ENCODE data around the gene DAG1.

The DAG1 gene

DNA sequence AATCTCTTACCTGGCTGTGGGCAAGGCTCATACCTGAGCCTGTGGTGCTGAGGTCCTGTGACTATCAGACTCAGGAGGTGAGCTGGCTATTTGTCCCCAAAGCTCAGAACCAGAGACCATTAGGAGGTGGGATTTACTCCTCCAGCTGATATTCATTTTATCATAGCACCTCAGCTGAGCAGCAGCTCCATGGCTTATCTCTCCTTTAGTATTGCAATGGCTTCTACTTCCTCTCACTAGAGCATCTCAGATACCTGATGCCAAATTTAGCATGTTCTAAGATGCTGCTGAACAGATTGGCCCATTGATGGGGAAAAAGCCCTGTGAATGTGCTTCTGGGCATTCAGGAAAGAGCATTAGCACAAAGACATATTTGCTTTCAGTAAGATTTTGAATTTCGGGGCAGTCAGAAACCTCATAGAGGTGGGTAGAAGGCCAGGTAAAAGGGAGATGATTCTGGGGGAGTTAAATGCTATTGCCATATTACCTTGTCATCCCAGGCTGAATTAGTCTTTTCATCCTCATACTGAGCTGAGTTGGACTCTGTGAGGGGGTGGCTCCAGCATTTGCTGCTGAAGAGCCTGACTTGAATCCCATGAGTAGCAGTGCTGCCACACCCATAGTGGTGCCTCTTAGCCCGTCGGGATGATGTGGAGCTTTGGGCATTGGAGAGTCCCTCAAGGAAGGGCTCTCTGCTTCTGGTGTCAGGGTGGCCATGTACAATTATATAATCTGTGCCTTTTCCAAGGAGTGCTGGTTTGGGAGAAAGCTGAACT, 86.6 kb downstream of the DAG1 start:
- no peak for DNase-seq

DNA sequence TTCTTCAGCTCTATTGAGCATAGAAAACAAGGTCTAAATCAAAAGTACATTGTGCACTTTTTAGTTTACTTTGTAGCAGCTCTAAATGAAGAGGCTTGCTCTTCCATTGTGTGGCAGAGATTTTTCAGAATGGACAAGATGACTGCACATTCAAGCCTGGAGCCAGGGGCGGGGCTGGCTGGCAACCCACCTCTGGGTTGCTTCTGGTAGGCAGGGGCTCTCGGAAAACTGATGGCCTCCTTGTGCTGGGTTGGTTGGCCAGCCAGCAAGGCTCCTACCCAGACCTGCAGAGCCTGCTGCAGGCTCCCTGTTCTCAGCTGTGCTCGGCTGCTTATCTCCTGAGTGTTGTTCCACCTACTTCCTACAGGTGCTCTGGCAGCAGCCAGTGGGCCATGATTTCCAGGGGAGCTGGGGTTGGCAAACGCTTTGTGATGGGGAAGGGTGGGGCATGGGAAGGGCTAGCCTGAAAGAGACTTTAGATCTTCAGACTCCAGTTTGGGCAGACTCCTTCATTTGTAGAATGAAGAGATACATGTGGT, 93.0 kb downstream of the DAG1 start:
- no peak for DNase-seq

DNA sequence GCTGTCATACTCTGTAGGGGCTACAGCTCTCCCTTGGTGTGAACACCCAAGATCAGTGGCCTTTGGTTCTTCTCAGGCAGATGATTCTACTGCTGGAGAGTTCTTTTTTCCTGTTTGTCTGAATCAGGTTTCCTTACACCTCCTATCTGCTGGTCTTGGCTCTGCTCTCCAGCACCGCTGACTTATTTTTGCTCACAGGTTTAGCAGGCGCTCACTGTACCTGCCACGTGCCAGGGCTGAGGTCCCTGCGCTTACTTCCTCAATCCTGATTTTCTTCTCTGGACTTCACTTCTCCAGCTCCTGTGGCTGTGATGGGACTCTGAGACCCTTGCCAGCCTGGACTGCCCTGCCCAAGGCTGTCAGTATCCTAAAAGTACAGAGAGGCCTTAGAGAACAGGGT, 93.7 kb downstream of the DAG1 start:
- DNase-seq, result no peak

DNA sequence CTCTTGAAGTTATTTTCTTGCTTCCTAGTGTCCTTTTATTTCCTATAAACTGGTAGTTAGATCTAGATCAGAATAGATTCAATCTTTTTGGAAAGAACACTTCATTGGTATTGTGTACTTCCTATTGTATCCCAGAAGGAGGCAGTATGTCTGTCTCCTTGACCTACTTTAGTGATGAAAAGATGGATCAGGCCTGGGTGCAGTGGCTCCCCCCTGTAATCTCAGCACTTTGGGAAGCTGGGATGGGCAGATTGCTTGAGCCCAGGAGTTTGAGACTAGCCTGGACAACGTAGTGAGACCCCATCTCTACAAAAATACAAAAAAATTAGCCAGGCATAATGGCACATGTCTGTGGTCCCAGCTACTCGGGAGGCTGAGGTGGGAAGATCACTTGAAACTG, 96.2 kb downstream of the DAG1 start:
- no peak for DNase-seq

DNA sequence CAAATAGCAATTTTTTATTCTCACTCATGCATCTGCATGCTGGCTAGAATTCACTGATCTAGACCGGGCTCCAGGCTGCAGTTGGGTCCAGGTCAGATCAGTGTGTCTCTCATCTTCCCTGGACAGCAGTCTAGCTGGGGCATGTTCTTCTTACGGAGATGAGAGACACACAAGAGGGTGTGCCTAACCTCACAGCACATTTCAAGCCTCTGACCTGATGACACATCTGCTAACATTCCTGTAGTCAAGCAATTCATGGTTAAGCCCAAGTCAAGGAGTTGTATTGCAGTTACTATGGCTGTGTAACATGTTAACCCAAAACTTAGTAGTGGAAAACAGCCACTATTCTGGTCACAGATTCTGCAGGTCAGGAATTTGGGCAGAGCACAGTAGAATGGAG, 97.3 kb downstream of the DAG1 start:
- no peak for DNase-seq

DNA sequence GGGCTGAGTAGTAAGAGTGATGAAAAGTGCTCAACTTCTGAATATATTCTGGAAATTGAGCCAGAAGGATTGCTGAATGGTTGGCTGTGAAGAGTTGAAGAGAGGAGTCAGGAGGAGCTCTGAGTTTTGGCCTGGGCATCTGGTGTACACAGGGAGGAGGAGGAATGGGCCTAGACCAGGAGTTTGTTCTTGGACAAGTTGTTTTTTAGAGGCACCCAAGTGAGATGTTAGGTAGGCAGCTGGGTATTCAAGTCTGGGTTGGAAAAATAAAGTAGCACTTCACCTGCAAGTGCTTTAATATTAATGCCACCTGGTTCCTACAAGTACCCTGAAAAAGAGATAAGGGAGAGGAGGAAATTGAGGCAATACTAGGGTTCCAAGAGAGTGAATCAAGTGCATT, 98.9 kb downstream of the DAG1 start:
- no peak for DNase-seq

DNA sequence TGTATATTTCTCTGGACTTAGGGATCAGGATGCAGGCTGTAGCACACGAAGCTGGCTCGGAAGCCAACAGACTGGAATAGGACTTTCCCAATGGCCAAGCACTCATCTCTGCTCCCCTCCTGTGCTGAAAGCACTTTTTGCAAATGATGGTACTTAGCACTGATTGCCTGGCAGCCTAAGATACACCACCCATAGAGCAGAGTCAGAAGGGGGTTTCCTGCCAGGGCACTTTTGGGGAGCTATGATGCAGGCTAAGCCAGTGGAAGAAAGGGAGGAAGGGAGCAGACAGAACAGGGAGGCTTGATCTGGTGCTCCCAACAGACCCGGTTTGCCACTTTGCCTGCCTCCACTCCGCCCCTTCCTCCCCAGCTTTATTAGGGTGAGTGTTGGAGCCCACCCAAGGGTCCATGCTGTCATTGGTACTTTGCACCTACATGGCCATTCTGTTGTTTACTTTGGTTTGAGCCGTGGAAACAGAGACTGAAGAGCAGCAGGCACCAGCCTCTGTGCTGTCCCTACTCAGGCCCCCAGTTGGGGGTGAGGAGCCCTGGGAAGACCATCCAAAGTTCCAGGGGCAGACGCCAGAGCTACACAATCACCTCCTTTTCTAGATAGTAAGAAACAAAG, 100.1 kb downstream of the DAG1 start:
- no peak for DNase-seq

DNA sequence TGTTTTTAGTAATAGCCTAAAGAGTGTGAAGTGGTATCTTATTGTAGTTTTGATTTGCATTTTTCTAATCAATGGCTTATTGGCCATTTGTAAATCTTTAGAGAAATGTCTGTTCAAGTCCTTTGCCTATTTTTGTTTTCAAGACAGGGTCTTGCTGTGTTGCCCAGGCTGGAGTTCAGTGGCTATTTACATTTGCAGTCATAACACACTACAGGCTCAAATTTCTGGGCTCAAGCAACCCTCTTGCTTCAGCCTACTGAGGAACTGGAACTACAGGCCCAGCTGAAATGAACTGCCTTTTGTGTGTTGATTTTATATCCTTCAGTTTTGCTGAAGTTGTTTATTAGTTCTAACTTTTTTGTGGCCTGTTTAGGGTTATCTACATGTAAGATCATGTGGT, 112.1 kb downstream of the DAG1 start:
- no peak for DNase-seq

Data from 8988T (cell line).